ENCODE data around the gene NDUFS1.

The NDUFS1 gene

GRCh38 chr2:206098471-206098870, 60.8 kb downstream of the NDUFS1 start:
- TF ChIP-seq CTCF (IDR thresholded peaks at IDR 0.05; ENCODE audit: low read depth, low read length, missing control alignments): no peak
- H3K27ac ChIP-seq: no peak overlapping the region
- H3K4me3 ChIP-seq (ENCODE audit: low read depth, low read length): no peak overlapping the region

GRCh38 chr2:206096876-206097275, 62.4 kb downstream of the NDUFS1 start:
- no peak for TF ChIP-seq CTCF (IDR thresholded peaks at IDR 0.05; ENCODE audit: low read depth, low read length, missing control alignments)
- H3K4me3 ChIP-seq (ENCODE audit: low read depth, low read length): no peak overlapping the region
- no peak for DNase-seq
- H3K36me3 ChIP-seq (replicated peaks): no peaks in the 10 kb centered on the region
- no peaks in the 10 kb centered on the region for H3K27me3 ChIP-seq (replicated peaks)
- H3K27ac ChIP-seq: no peak overlapping the region
- in situ Hi-C loops (cut with HindIII; ENCODE audit: low pct_ligation_motif_present, low sequenced_read_pairs): no loop called here

More at GRCh38 chr2:206098471-206098870, 60.8 kb downstream of the NDUFS1 start:
- Histone ChIP-seq H3K27me3 (replicated peaks) (no peaks in the 10 kb centered on the region), H3K36me3 (replicated peaks) (no peaks in the 10 kb centered on the region)
- no peak for DNase-seq
- in situ Hi-C loops (cut with HindIII; ENCODE audit: low pct_ligation_motif_present, low sequenced_read_pairs): no loop called here

- H3K36me3 ChIP-seq (replicated peaks): no peaks in the 10 kb centered on the region
- in situ Hi-C loops (cut with HindIII; ENCODE audit: low pct_ligation_motif_present, low sequenced_read_pairs): no loop called here
- no peak overlapping the region for H3K4me3 ChIP-seq (ENCODE audit: low read depth, low read length)
- TF ChIP-seq CTCF (IDR thresholded peaks at IDR 0.05; ENCODE audit: low read depth, low read length, missing control alignments): no peak
- H3K27ac ChIP-seq: no peak overlapping the region
- DNase-seq: no peak
- H3K27me3 ChIP-seq (replicated peaks): no peaks in the 10 kb centered on the region
Observed at GRCh38 chr2:206095536-206096332, 63.5 kb downstream of the NDUFS1 start.

GRCh38 chr2:206092297-206092696, 66.9 kb downstream of the NDUFS1 start:
- no peak for TF ChIP-seq CTCF (IDR thresholded peaks at IDR 0.05; ENCODE audit: low read depth, low read length, missing control alignments)
- in situ Hi-C loops (cut with HindIII; ENCODE audit: low pct_ligation_motif_present, low sequenced_read_pairs): no loop called here
- DNase-seq: no peak
- Histone ChIP-seq H3K36me3 (replicated peaks) (peaks cover 2% of the 10 kb centered on the region), H3K4me3 (ENCODE audit: low read depth, low read length) (no peak overlapping the region), H3K27ac (no peak overlapping the region), H3K27me3 (replicated peaks) (no peaks in the 10 kb centered on the region)

- in situ Hi-C loops (cut with HindIII; ENCODE audit: low pct_ligation_motif_present, low sequenced_read_pairs): no loop called here
- TF ChIP-seq CTCF (IDR thresholded peaks at IDR 0.05; ENCODE audit: low read depth, low read length, missing control alignments): no peak
- peaks cover 2% of the 10 kb centered on the region for H3K36me3 ChIP-seq (replicated peaks)
- H3K4me3 ChIP-seq (ENCODE audit: low read depth, low read length): no peak overlapping the region
- no peaks in the 10 kb centered on the region for H3K27me3 ChIP-seq (replicated peaks)
- no peak for DNase-seq
- no peak overlapping the region for H3K27ac ChIP-seq
Observed at GRCh38 chr2:206088248-206088647, 71.0 kb downstream of the NDUFS1 start.

All from brain microvascular endothelial cell (primary cell).